SK-N-SH (cell line): ENCODE measurements around the gene CHST3.

ENCODE experiments used
- ELF1 ChIP-seq: IDR thresholded peaks from 2 replicates; pipeline ENCODE4 v1.4.0; 2012
- EZH2phosphoT487 ChIP-seq: fragments of 200-600 bp; sonication (generic); IDR thresholded peaks from 2 replicates; pipeline ENCODE4 v1.6.1; 2017; ENCODE audit warnings: low read depth, mixed run types, mild to moderate bottlenecking, antibody characterized with exemption, moderate library complexity, borderline replicate concordance
- JUND ChIP-seq: IDR thresholded peaks from 2 replicates; pipeline ENCODE4 v1.4.0; 2012
- POLR2AphosphoS5 ChIP-seq: IDR thresholded peaks from 2 replicates; pipeline ENCODE4 v1.6.1; 2012; ENCODE audit warnings: low read depth, low read length
- RFX5 ChIP-seq: IDR thresholded peaks from 2 replicates; pipeline ENCODE4 v1.6.1; 2012; ENCODE audit warnings: mild to moderate bottlenecking, improper control_type of control experiment, low read length
- SIN3A ChIP-seq: IDR thresholded peaks from 2 replicates; pipeline ENCODE4 v1.6.1; 2012; ENCODE audit warnings: low read depth, mild to moderate bottlenecking, low read length, moderate library complexity, borderline replicate concordance
- SMC3 ChIP-seq: IDR thresholded peaks from 2 replicates; pipeline ENCODE4 v1.6.1; 2012; ENCODE audit warnings: low read depth, low read length, improper control_type of control experiment
- TAF1 ChIP-seq: IDR thresholded peaks from 2 replicates; pipeline ENCODE4 v1.6.1; 2012; ENCODE audit warnings: low read depth, mild to moderate bottlenecking, low read length, moderate library complexity, borderline replicate concordance
- TF ChIP-seq, protein P1 (sequence below): fragments of 200-600 bp; sonication (generic); IDR thresholded peaks from 2 replicates; pipeline ENCODE4 v1.6.1; 2017; ENCODE audit warnings: antibody characterized with exemption, mild to moderate bottlenecking, moderate library complexity
- TF ChIP-seq, protein P2 (sequence below): IDR thresholded peaks from 2 replicates; pipeline ENCODE4 v1.6.1; 2012; ENCODE audit warnings: mild to moderate bottlenecking, low read depth, low read length, moderate library complexity
- TF ChIP-seq, protein P3 (sequence below): fragments of 150-350 bp; IDR thresholded peaks from 2 replicates; pipeline ENCODE4 v1.6.1; 2017; ENCODE audit warnings: antibody characterized with exemption, low read length, low read depth, borderline replicate concordance
- TF ChIP-seq, protein P4 (sequence below): IDR thresholded peaks from 2 replicates; pipeline ENCODE4 v1.4.0; 2012; ENCODE audit warnings: low read depth

DNA sequence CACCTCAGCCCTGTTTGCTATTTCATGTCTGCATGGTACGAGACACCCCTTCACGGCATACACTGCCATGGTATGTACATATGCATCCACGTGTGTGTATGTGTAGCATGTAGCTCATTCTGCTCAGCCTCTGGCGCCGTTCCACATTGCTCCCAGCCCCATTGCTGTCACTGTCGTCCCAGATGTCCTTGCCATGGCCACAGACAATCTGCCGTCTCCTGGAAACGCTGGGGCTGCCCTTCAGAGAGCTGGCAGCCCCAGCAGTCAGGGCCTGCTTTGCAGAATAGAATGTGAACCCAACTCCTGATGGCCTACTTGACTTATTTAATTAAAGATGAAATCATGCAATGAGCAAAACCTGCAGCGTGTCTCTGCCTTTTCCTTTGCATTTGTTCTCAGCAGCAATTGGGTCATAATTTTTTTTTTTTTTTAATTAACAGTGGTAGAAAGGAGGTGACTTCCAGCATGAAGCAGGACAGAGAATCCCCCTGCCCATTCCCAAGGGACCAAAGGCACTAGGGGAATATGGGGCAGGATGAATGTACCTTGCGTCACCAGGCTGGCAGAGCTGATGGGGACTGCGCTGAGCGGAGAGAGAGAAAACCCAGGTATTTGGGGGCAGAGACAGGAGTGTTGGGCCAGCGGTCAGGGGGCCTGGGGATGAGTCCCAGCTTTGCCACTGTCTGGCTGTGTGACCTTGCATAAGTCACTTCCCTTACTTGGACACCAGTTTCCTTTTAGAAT, 49.2 kb downstream of the CHST3 start:
- no peak for TF ChIP-seq EZH2phosphoT487
- TF ChIP-seq, protein P1, sequence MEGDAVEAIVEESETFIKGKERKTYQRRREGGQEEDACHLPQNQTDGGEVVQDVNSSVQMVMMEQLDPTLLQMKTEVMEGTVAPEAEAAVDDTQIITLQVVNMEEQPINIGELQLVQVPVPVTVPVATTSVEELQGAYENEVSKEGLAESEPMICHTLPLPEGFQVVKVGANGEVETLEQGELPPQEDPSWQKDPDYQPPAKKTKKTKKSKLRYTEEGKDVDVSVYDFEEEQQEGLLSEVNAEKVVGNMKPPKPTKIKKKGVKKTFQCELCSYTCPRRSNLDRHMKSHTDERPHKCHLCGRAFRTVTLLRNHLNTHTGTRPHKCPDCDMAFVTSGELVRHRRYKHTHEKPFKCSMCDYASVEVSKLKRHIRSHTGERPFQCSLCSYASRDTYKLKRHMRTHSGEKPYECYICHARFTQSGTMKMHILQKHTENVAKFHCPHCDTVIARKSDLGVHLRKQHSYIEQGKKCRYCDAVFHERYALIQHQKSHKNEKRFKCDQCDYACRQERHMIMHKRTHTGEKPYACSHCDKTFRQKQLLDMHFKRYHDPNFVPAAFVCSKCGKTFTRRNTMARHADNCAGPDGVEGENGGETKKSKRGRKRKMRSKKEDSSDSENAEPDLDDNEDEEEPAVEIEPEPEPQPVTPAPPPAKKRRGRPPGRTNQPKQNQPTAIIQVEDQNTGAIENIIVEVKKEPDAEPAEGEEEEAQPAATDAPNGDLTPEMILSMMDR = no peak
- TF ChIP-seq, protein P2, sequence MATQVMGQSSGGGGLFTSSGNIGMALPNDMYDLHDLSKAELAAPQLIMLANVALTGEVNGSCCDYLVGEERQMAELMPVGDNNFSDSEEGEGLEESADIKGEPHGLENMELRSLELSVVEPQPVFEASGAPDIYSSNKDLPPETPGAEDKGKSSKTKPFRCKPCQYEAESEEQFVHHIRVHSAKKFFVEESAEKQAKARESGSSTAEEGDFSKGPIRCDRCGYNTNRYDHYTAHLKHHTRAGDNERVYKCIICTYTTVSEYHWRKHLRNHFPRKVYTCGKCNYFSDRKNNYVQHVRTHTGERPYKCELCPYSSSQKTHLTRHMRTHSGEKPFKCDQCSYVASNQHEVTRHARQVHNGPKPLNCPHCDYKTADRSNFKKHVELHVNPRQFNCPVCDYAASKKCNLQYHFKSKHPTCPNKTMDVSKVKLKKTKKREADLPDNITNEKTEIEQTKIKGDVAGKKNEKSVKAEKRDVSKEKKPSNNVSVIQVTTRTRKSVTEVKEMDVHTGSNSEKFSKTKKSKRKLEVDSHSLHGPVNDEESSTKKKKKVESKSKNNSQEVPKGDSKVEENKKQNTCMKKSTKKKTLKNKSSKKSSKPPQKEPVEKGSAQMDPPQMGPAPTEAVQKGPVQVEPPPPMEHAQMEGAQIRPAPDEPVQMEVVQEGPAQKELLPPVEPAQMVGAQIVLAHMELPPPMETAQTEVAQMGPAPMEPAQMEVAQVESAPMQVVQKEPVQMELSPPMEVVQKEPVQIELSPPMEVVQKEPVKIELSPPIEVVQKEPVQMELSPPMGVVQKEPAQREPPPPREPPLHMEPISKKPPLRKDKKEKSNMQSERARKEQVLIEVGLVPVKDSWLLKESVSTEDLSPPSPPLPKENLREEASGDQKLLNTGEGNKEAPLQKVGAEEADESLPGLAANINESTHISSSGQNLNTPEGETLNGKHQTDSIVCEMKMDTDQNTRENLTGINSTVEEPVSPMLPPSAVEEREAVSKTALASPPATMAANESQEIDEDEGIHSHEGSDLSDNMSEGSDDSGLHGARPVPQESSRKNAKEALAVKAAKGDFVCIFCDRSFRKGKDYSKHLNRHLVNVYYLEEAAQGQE = no peak
- TF ChIP-seq TAF1 = no peak
- TF ChIP-seq, protein P3, sequence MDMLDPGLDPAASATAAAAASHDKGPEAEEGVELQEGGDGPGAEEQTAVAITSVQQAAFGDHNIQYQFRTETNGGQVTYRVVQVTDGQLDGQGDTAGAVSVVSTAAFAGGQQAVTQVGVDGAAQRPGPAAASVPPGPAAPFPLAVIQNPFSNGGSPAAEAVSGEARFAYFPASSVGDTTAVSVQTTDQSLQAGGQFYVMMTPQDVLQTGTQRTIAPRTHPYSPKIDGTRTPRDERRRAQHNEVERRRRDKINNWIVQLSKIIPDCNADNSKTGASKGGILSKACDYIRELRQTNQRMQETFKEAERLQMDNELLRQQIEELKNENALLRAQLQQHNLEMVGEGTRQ = no peak
- TF ChIP-seq, protein P4, sequence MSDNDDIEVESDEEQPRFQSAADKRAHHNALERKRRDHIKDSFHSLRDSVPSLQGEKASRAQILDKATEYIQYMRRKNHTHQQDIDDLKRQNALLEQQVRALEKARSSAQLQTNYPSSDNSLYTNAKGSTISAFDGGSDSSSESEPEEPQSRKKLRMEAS = no peak
- no peak for TF ChIP-seq RFX5
- TF ChIP-seq POLR2AphosphoS5 = no peak
- no peak for TF ChIP-seq JUND
- TF ChIP-seq SIN3A = no peak
- TF ChIP-seq ELF1 = no peak
- TF ChIP-seq SMC3 = no peak
